ENCODE measurements around the gene COL9A2.

The COL9A2 gene

GRCh38 chr1:40312238-40313205, 4.6 kb downstream of the COL9A2 start:
- ATAC-seq (ENCODE audit: insufficient read depth, low read depth) = no peak
- TF ChIP-seq CTCF (IDR thresholded peaks at IDR 0.05; ENCODE audit: borderline replicate concordance, extremely low read depth, low read length, poor library complexity, severe bottlenecking) = no peak
- TF ChIP-seq EZH2 (IDR thresholded peaks at IDR 0.05; ENCODE audit: borderline replicate concordance, low read depth, low read length, severe bottlenecking) = no peak
- Histone ChIP-seq H3K9me3 (ENCODE audit: insufficient read depth, low read length, severe bottlenecking) (no peaks in the 10 kb centered on the region), H3K4me3 (ENCODE audit: low read depth in 1 of 2, low read length in 2 of 2) (no peak overlapping the region), H3K27ac (ENCODE audit: low read length) (no peak overlapping the region), H3K36me3 (ENCODE audit: insufficient read depth, low read length) (no peaks in the 10 kb centered on the region), H3K4me1 (ENCODE audit: insufficient read depth, low read length) (peaks cover 27% of the 10 kb centered on the region), H3K27me3 (ENCODE audit: insufficient read depth, low read length, poor library complexity) (peaks cover 25% of the 10 kb centered on the region), H3K4me2 (ENCODE audit: insufficient read depth, low read length) (no peak overlapping the region), H3K79me2 (ENCODE audit: insufficient read depth, low read length) (no peaks in the 10 kb centered on the region), H3K9ac (ENCODE audit: low read depth, low read length) (no peak overlapping the region), H2AFZ (ENCODE audit: low read depth, low read length) (no peak overlapping the region), H4K20me1 (ENCODE audit: insufficient read depth, low read length) (no peaks in the 10 kb centered on the region)
- no peak for DNase-seq

GRCh38 chr1:40311692-40312091, 5.4 kb downstream of the COL9A2 start:
- Histone ChIP-seq H4K20me1 (ENCODE audit: insufficient read depth, low read length) (no peaks in the 10 kb centered on the region), H3K36me3 (ENCODE audit: insufficient read depth, low read length) (no peaks in the 10 kb centered on the region), H2AFZ (ENCODE audit: low read depth, low read length) (no peak overlapping the region), H3K4me1 (ENCODE audit: insufficient read depth, low read length) (peaks cover 24% of the 10 kb centered on the region), H3K4me2 (ENCODE audit: insufficient read depth, low read length) (no peak overlapping the region), H3K27ac (ENCODE audit: low read length) (no peak overlapping the region), H3K27me3 (ENCODE audit: insufficient read depth, low read length, poor library complexity) (peaks cover 22% of the 10 kb centered on the region), H3K9ac (ENCODE audit: low read depth, low read length) (no peak overlapping the region), H3K9me3 (ENCODE audit: insufficient read depth, low read length, severe bottlenecking) (no peaks in the 10 kb centered on the region), H3K4me3 (ENCODE audit: low read depth in 1 of 2, low read length in 2 of 2) (no peak overlapping the region), H3K79me2 (ENCODE audit: insufficient read depth, low read length) (no peaks in the 10 kb centered on the region)
- no peak for ATAC-seq (ENCODE audit: insufficient read depth, low read depth)
- TF ChIP-seq CTCF (IDR thresholded peaks at IDR 0.05; ENCODE audit: borderline replicate concordance, extremely low read depth, low read length, poor library complexity, severe bottlenecking) (no peak), EZH2 (IDR thresholded peaks at IDR 0.05; ENCODE audit: borderline replicate concordance, low read depth, low read length, severe bottlenecking) (no peak)
- DNase-seq = no peak

GRCh38 chr1:40310983-40311642, 6.0 kb downstream of the COL9A2 start:
- no peaks in the 10 kb centered on the region for H4K20me1 ChIP-seq (ENCODE audit: insufficient read depth, low read length)
- H3K4me3 ChIP-seq (ENCODE audit: low read depth in 1 of 2, low read length in 2 of 2) = no peak overlapping the region
- no peaks in the 10 kb centered on the region for H3K79me2 ChIP-seq (ENCODE audit: insufficient read depth, low read length)
- DNase-seq (no peak), ATAC-seq (ENCODE audit: insufficient read depth, low read depth) (no peak)
- peaks cover 16% of the 10 kb centered on the region for H3K27me3 ChIP-seq (ENCODE audit: insufficient read depth, low read length, poor library complexity)
- no peak overlapping the region for H2AFZ ChIP-seq (ENCODE audit: low read depth, low read length)
- H3K36me3 ChIP-seq (ENCODE audit: insufficient read depth, low read length) = no peaks in the 10 kb centered on the region
- H3K27ac ChIP-seq (ENCODE audit: low read length) = no peak overlapping the region
- TF ChIP-seq EZH2 (IDR thresholded peaks at IDR 0.05; ENCODE audit: borderline replicate concordance, low read depth, low read length, severe bottlenecking) (no peak), CTCF (IDR thresholded peaks at IDR 0.05; ENCODE audit: borderline replicate concordance, extremely low read depth, low read length, poor library complexity, severe bottlenecking) (no peak)
- H3K4me2 ChIP-seq (ENCODE audit: insufficient read depth, low read length) = no peak overlapping the region
- no peaks in the 10 kb centered on the region for H3K9me3 ChIP-seq (ENCODE audit: insufficient read depth, low read length, severe bottlenecking)
- H3K4me1 ChIP-seq (ENCODE audit: insufficient read depth, low read length) = peaks cover 18% of the 10 kb centered on the region
- H3K9ac ChIP-seq (ENCODE audit: low read depth, low read length) = no peak overlapping the region
